CD8-positive, alpha-beta memory T cell (primary cell): ENCODE data around the gene KBTBD8. TPM values are rescaled to one million over a fixed set of nuclear protein-coding genes. Genes with fewer than 3 reads are reported as not detected.

ENCODE experiments used
- CTCF ChIA-PET: fragments of 350-600 bp; sonication (Branson Sonifier 250); formaldehyde crosslinking; loops from one replicate; lab custom pipeline; 2021; ENCODE audit warnings: antibody characterized with exemption; lab: Charles Lee
- POLR2A ChIA-PET: fragments of 350-600 bp; sonication (Branson Sonifier 250); formaldehyde crosslinking; loops from one replicate; lab custom pipeline; 2021; ENCODE audit warnings: antibody characterized with exemption; lab: Charles Lee
- DNase-seq, 5 donors: peaks; one replicate each; pipeline versions ENCODE4 v3.0.0 to v3.0.0-alpha.2; 2020 to 2022; ENCODE audit warnings: mixed read lengths in 1 of 5
- H3K27ac ChIP-seq: one replicate; pipeline ENCODE4 v1.7.0; 2013; ENCODE audit warnings: low read depth, mild to moderate bottlenecking, low read length, moderate library complexity
- H3K27me3 ChIP-seq: 2 replicates; pipeline ENCODE4 v1.7.0; 2013; ENCODE audit warnings: low read length, mild to moderate bottlenecking; ENCODE audit not compliant: insufficient read depth, poor library complexity, severe bottlenecking
- H3K36me3 ChIP-seq: 2 replicates; pipeline ENCODE4 v1.7.0; 2013; ENCODE audit warnings: mild to moderate bottlenecking, low read length, moderate library complexity; ENCODE audit not compliant: insufficient read depth
- H3K4me1 ChIP-seq: 2 replicates; pipeline ENCODE4 v1.7.0; 2013; ENCODE audit warnings: mild to moderate bottlenecking, low read length, moderate library complexity; ENCODE audit not compliant: insufficient read depth
- H3K4me3 ChIP-seq: 2 replicates; pipeline ENCODE4 v1.7.0; 2013; ENCODE audit warnings: mild to moderate bottlenecking, low read length
- H3K9me3 ChIP-seq: 2 replicates; pipeline ENCODE4 v1.7.0; 2013; ENCODE audit warnings: mild to moderate bottlenecking, low read length
- H3K27ac Mint-ChIP-seq, 8 donors: one replicate each; pipeline ENCODE4 v1.8.0; 2020 to 2021; ENCODE audit warnings: mixed read lengths in 8 of 8, mild to moderate bottlenecking in 6 of 8, inconsistent platforms in 3 of 8, moderate library complexity in 3 of 8
- H3K27me3 Mint-ChIP-seq, 2 donors: one replicate each; pipeline ENCODE4 v1.8.0; 2020 to 2021; ENCODE audit warnings: mixed read lengths in 2 of 2, mild to moderate bottlenecking in 1 of 2, moderate library complexity in 1 of 2
- H3K36me3 Mint-ChIP-seq, 3 donors: one replicate each; pipeline ENCODE4 v1.8.0; 2020 to 2021; ENCODE audit warnings: mixed read lengths in 3 of 3, inconsistent platforms in 1 of 3, mild to moderate bottlenecking in 1 of 3
- H3K4me1 Mint-ChIP-seq, 3 donors: one replicate each; pipeline ENCODE4 v1.8.0; 2020 to 2021; ENCODE audit warnings: mixed read lengths in 3 of 3, inconsistent platforms in 1 of 3, mild to moderate bottlenecking in 1 of 3
- H3K4me3 Mint-ChIP-seq, 7 donors: one replicate each; pipeline ENCODE4 v1.8.0; 2020 to 2021; ENCODE audit warnings: mixed read lengths in 7 of 7, mild to moderate bottlenecking in 6 of 7, moderate library complexity in 4 of 7, inconsistent platforms in 2 of 7
- H3K9me3 Mint-ChIP-seq, 5 donors: one replicate each; pipeline ENCODE4 v1.8.0; 2020 to 2022; ENCODE audit warnings: mixed read lengths in 5 of 5, mild to moderate bottlenecking in 3 of 5, moderate library complexity in 2 of 5, inconsistent platforms in 1 of 5
- polyA plus RNA-seq: library from polyadenylated mRNA; unstranded; fragments of 300-500 nt; fragmentation: Illumina TruSeq; gene quantifications from one replicate; pipeline ENCODE4 v1.2.3, GENCODE V29; 2021
- total RNA-seq, 2 experiments: library from RNA; stranded (reverse); gene quantifications; one replicate each; pipeline ENCODE4 v1.2.3, GENCODE V29; 2021

Gene KBTBD8
- total and polyA plus RNA-seq, 3 experiments from 2014 or later = 3.6 to 23.3 (median 21.9) TPM

DNA sequence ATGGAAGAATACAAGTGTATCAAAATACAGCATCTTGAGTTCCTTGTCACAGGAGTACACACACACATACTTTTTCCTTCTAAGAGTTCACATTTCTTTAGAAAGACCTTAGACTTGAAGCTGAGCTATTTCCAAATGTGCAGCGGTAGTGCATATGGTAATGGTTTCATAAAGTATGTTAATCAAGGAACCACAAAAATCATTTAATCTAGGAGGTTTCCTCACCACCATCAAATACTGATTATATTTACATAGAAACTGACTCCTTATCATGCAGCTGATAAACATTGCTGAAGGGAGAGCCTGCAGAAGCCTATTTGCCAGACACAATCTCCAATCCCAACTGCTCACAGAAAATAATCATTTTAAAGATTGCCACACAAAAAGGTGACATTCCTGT is 40.0 kb upstream of the KBTBD8 start:
- Mint-ChIP-seq H3K27me3 (peaks cover 2 to 24% of the 10 kb centered on the region in 2 donors), H3K4me1 (no peaks in the 10 kb centered on the region), H3K36me3 (no peaks in the 10 kb centered on the region), H3K27ac (no peak overlapping the region), H3K4me3 (no peak overlapping the region), H3K9me3 (no peaks in the 10 kb centered on the region)
- Histone ChIP-seq H3K27ac (no peak overlapping the region), H3K4me1 (no peaks in the 10 kb centered on the region), H3K4me3 (no peak overlapping the region), H3K36me3 (no peaks in the 10 kb centered on the region), H3K9me3 (no peaks in the 10 kb centered on the region), H3K27me3 (no peaks in the 10 kb centered on the region)
- ChIA-PET CTCF (no interaction called here), POLR2A (no interaction called here)
- DNase-seq = no peak

DNA sequence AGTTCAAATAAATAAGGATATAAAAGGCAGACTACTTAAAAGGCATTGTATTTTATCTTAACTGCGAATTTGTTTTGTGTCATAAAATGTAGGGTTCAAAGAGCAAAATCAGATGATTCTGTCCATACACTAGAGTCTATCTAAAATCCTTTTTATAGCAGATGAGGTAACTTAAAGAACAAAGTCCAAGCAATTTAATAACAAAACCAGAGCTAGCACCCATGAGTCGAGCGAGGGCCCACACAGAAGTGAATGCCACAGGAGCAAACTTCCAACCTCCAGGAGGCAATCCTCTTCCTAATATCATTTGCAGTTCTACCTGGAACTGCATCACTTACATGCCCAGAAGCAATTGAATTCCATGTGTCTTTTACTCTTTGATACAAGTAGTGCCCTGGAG is 35.4 kb upstream of the KBTBD8 start:
- H3K36me3 ChIP-seq = no peaks in the 10 kb centered on the region
- H3K27ac ChIP-seq = no peak overlapping the region
- H3K36me3 Mint-ChIP-seq = no peaks in the 10 kb centered on the region
- DNase-seq = no peak
- H3K27ac Mint-ChIP-seq = no peak overlapping the region
- CTCF ChIA-PET = interaction anchor here (1.4 kb wide), 1 partner anchor 9 kb away, joined by 7 read pairs; no protein-coding TSS in a partner anchor
- H3K9me3 Mint-ChIP-seq = no peaks in the 10 kb centered on the region
- H3K4me1 ChIP-seq = no peaks in the 10 kb centered on the region
- H3K4me3 Mint-ChIP-seq = no peak overlapping the region
- H3K27me3 Mint-ChIP-seq = peaks cover 5 to 32% of the 10 kb centered on the region in 2 donors
- no peaks in the 10 kb centered on the region for H3K9me3 ChIP-seq
- H3K4me1 Mint-ChIP-seq = no peaks in the 10 kb centered on the region
- H3K4me3 ChIP-seq = no peak overlapping the region
- H3K27me3 ChIP-seq = peaks cover 4% of the 10 kb centered on the region
- POLR2A ChIA-PET = no interaction called here

DNA sequence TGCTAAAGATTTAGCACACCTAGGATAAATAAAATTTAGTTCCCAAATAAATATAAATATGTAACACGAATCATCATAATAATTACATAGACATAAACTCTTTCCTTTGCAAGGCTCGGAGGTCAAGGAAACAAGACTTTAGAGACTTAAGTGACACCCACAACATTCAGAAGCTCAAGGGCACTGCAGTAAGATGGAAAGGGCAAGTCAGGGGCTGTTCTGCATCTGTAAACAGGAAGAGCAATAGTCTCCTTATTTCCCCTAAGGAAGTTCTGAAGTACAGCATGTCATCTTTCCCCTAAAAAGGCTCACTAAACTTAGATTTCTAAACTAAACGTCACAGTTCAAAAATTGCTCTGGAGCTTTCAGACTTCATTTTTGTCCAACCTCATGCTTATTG is 26.9 kb upstream of the KBTBD8 start:
- POLR2A ChIA-PET = interaction anchor here (1.7 kb wide), 1 partner anchor 27 kb away, joined by 10 read pairs; the partner anchor contains the start of gene KBTBD8
- H3K27me3 ChIP-seq = no peaks in the 10 kb centered on the region
- Mint-ChIP-seq H3K4me3 (peak overlapping the region in 5 of 7 donors; percentile 75 to 92 (median 87)), H3K9me3 (no peaks in the 10 kb centered on the region), H3K4me1 (peaks cover 9 to 17% (median 12%) of the 10 kb centered on the region in 3 donors), H3K36me3 (no peaks in the 10 kb centered on the region), H3K27ac (peak overlapping the region in 5 of 8 donors; percentile 50 to 93 (median 81)), H3K27me3 (peaks cover 0 to 2% of the 10 kb centered on the region in 2 donors)
- H3K4me3 ChIP-seq = no peak overlapping the region
- no peaks in the 10 kb centered on the region for H3K36me3 ChIP-seq
- DNase-seq = no peak
- H3K4me1 ChIP-seq = peaks cover 4% of the 10 kb centered on the region
- H3K27ac ChIP-seq = no peak overlapping the region
- no peaks in the 10 kb centered on the region for H3K9me3 ChIP-seq
- CTCF ChIA-PET = interaction anchor here (1.6 to 4.8 kb wide), 11 partner anchors 9 to 1922 kb away, joined by 6 to 32 read pairs (median 14); partner anchors contain the start of gene KBTBD8

DNA sequence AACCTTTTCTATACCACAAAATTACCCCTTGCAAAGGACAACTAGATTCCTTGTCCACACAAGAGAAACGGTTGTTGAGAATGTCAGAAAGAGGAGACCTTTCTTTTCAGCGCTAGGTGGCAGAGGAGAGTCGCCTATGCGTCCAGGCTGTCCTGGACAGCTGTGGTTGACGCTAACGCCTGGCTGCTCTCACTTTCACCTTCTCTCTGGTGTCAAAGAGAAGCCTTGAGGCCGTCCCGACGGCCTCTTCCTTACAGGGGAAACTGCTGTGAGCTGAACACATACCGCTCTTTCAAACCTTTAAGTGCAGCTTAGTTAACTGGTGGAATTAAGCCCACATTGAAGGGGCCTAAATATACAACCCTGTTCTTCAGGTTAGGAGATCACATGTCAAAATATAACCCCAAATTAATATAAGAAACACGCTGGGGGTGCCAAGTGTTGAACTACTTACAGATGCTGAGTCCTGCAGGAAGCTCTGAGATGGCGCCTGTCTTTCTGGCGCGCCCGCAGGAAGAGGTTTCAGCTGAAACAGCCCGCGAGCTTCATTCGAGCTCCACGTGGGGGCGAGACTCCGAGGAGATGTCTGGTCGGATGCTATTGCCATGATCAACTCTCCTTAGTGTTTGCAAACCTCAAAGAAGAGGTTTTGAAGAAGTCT is 26.1 kb upstream of the KBTBD8 start:
- Histone ChIP-seq H3K27ac (peak overlapping the region; percentile 8), H3K4me3 (peak overlapping the region; percentile 57), H3K27me3 (no peaks in the 10 kb centered on the region), H3K36me3 (no peaks in the 10 kb centered on the region), H3K9me3 (no peaks in the 10 kb centered on the region), H3K4me1 (peaks cover 4% of the 10 kb centered on the region)
- Mint-ChIP-seq H3K9me3 (no peaks in the 10 kb centered on the region), H3K4me1 (peaks cover 9 to 17% (median 12%) of the 10 kb centered on the region in 3 donors), H3K27ac (peak overlapping the region; percentile 21 to 97 (median 76)), H3K4me3 (peak overlapping the region; percentile 75 to 94 (median 87)), H3K36me3 (no peaks in the 10 kb centered on the region), H3K27me3 (no peaks in the 10 kb centered on the region)
- peak; percentile 34 to 70 (median 46) for DNase-seq
- ChIA-PET POLR2A (interaction anchor here (1.7 kb wide), 1 partner anchor 26 kb away, joined by 10 read pairs; the partner anchor contains the start of gene KBTBD8), CTCF (interaction anchor here (0.8 to 4.8 kb wide), 28 partner anchors 10 to 1924 kb away, joined by 3 to 32 read pairs (median 6); partner anchors contain the start of gene KBTBD8)

DNA sequence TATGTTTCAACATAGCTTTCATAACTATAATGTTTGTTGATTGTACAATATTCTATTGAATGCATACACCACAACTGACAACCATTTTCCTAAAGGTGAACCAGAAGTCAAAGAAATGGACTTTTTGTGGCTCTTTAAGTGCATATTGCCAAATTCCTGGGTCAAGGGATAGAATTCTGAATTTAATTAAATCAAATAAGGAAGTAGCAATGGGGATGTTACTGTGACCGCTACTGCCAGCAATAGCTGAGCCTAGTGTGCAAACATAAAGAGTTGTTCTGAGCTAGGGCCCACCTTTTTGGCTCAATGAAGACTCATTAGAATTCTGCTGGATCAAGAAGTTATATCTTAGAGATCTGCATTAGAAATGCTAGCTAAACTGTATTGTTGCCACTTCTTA is 17.3 kb upstream of the KBTBD8 start:
- no peaks in the 10 kb centered on the region for H3K27me3 ChIP-seq
- no peaks in the 10 kb centered on the region for H3K9me3 ChIP-seq
- Mint-ChIP-seq H3K4me3 (no peak overlapping the region), H3K4me1 (no peaks in the 10 kb centered on the region), H3K9me3 (no peaks in the 10 kb centered on the region), H3K27me3 (peaks cover 10 to 12% of the 10 kb centered on the region in 2 donors), H3K36me3 (no peaks in the 10 kb centered on the region), H3K27ac (peak overlapping the region in 1 of 8 donors; percentile 72)
- ChIA-PET CTCF (interaction anchor here (1.2 kb wide), 1 partner anchor 10 kb away, joined by 3 read pairs; no protein-coding TSS in a partner anchor), POLR2A (no interaction called here)
- no peak for DNase-seq
- H3K27ac ChIP-seq = no peak overlapping the region
- H3K4me1 ChIP-seq = no peaks in the 10 kb centered on the region
- H3K36me3 ChIP-seq = no peaks in the 10 kb centered on the region
- H3K4me3 ChIP-seq = no peak overlapping the region

DNA sequence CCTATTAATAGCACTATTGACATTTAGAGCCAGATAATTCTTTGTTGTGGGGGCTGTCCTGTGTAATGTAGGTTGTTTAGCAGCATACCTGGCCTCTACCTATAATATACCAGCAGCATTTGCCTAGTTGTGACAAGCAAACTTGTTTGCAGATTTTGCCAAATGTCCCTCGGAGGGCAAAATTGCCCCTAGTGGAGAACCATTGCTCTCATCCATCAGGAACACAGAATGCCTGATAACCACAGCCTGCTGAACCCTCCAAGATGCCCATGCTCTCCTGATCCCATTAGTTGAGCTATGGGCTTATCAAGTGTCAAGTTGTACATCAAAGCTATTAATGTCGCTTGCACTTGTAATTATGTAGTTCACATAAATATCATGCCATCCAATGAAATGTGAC is 15.0 kb upstream of the KBTBD8 start:
- Mint-ChIP-seq H3K36me3 (no peaks in the 10 kb centered on the region), H3K27me3 (peaks cover 10 to 12% of the 10 kb centered on the region in 2 donors), H3K4me3 (no peak overlapping the region), H3K4me1 (no peaks in the 10 kb centered on the region), H3K27ac (no peak overlapping the region), H3K9me3 (no peaks in the 10 kb centered on the region)
- Histone ChIP-seq H3K4me3 (no peak overlapping the region), H3K4me1 (no peaks in the 10 kb centered on the region), H3K9me3 (no peaks in the 10 kb centered on the region), H3K27ac (no peak overlapping the region), H3K36me3 (no peaks in the 10 kb centered on the region), H3K27me3 (no peaks in the 10 kb centered on the region)
- ChIA-PET CTCF (interaction anchor here (1.2 kb wide), 1 partner anchor 11 kb away, joined by 3 read pairs; no protein-coding TSS in a partner anchor), POLR2A (no interaction called here)
- no peak for DNase-seq

DNA sequence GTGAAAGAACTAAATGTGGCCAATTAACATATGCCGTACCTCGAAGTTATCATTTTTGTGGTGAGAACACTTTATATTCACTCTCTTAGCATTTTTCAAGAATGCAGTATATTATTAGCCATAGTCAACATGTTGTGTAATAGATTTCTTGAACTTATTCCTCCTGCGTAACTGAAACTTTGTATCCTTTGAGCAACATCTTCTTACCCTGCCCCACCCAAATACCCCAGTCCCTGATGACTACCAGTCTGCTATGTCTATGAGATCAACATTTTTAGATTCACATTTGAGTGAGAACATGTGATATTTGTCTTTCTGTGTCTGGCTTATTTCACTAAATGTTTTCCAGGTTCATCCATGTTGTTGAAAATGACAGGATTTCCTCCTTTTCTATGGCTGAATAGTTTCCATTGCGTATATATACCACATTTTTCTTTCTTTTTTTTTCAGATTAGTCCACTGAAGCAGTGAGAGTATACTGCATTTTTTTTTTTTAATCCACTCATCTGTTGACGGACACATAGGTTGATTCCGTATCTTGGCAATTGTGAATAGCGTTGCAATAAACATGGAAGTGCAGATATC is 12.7 kb upstream of the KBTBD8 start:
- CTCF ChIA-PET = interaction anchor here (0.6 to 5.8 kb wide), 2 partner anchors 13 to 434 kb away, joined by 3 to 32 read pairs; no protein-coding TSS in a partner anchor
- POLR2A ChIA-PET = interaction anchor here (0.7 kb wide), 1 partner anchor 30 kb away, joined by 3 read pairs; no protein-coding TSS in a partner anchor
- Histone ChIP-seq H3K4me3 (no peak overlapping the region), H3K9me3 (no peaks in the 10 kb centered on the region), H3K36me3 (no peaks in the 10 kb centered on the region), H3K4me1 (no peaks in the 10 kb centered on the region), H3K27me3 (no peaks in the 10 kb centered on the region), H3K27ac (no peak overlapping the region)
- no peaks in the 10 kb centered on the region for H3K36me3 Mint-ChIP-seq
- H3K9me3 Mint-ChIP-seq = no peaks in the 10 kb centered on the region
- peaks cover 12 to 13% of the 10 kb centered on the region in 2 donors for H3K27me3 Mint-ChIP-seq
- H3K4me3 Mint-ChIP-seq = no peak overlapping the region
- no peaks in the 10 kb centered on the region for H3K4me1 Mint-ChIP-seq
- no peak overlapping the region for H3K27ac Mint-ChIP-seq
- no peak for DNase-seq

DNA sequence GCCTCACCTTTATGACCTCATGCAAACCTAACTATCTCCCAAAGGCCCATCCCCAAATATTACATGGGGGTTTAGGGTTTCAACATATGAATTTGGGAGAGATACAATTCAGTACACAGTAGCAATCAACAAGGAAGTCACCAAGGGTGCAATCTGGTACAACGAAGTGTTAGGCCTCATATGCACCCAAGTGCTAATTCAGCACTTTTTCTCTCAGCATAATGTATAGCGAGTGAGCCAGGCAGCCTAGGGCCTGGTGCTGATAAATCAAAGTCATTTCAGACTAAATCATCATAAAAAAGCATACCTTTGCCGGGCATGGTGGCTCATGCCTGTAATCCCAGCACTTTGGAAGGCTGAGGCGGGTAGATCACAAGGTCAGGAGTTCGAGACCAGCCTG is 11.7 kb upstream of the KBTBD8 start:
- no peaks in the 10 kb centered on the region for H3K36me3 ChIP-seq
- POLR2A ChIA-PET = interaction anchor here (0.7 kb wide), 1 partner anchor 29 kb away, joined by 3 read pairs; no protein-coding TSS in a partner anchor
- peak overlapping the region in 1 of 8 donors; percentile 29 for H3K27ac Mint-ChIP-seq

More for the DNA sequence above, 11.7 kb upstream of the KBTBD8 start:
- no peaks in the 10 kb centered on the region for H3K4me1 ChIP-seq
- no peaks in the 10 kb centered on the region for H3K9me3 ChIP-seq
- H3K27me3 ChIP-seq = no peaks in the 10 kb centered on the region
- H3K4me3 ChIP-seq = no peak overlapping the region
- Mint-ChIP-seq H3K4me3 (no peak overlapping the region), H3K9me3 (no peaks in the 10 kb centered on the region), H3K27me3 (peaks cover 14 to 16% of the 10 kb centered on the region in 2 donors), H3K36me3 (no peaks in the 10 kb centered on the region), H3K4me1 (no peaks in the 10 kb centered on the region)
- CTCF ChIA-PET = interaction anchor here (5.8 kb wide), 1 partner anchor 14 kb away, joined by 32 read pairs; no protein-coding TSS in a partner anchor
- no peak for DNase-seq
- no peak overlapping the region for H3K27ac ChIP-seq
